WTC11 (cell line): ENCODE measurements around the gene ZC3H12A. TPM values are rescaled to one million over a fixed set of nuclear protein-coding genes. Genes with fewer than 3 reads are reported as not detected.

Source experiments
- ATAC-seq: fragments of 200-7000 bp; cut with Tn5 transposase; 2 replicates; pipeline ENCODE4 v1.10.0; 2021; ENCODE audit warnings: mild to moderate bottlenecking, moderate library complexity
- CTCF ChIA-PET: fragments of 300-600 bp; sonication (Branson Sonifier 250); formaldehyde crosslinking; loops from one replicate; lab custom pipeline; 2021; ENCODE audit warnings: antibody characterized with exemption; lab: Charles Lee
- POLR2A ChIA-PET: fragments of 350-600 bp; sonication (Branson Sonifier 250); formaldehyde crosslinking; loops from one replicate; lab custom pipeline; 2021; ENCODE audit warnings: antibody characterized with exemption; lab: Charles Lee
- DNase-seq: peaks from one replicate; pipeline ENCODE4 v3.0.0; 2021; ENCODE audit warnings: low spot score
- H3K27ac Mint-ChIP-seq: 2 replicates; pipeline ENCODE4 v1.8.0; 2021; ENCODE audit warnings: mixed read lengths
- H3K27me3 Mint-ChIP-seq: 2 replicates; pipeline ENCODE4 v1.8.0; 2021; ENCODE audit warnings: low read depth, mild to moderate bottlenecking, moderate library complexity, mixed read lengths
- H3K36me3 Mint-ChIP-seq: 2 replicates; pipeline ENCODE4 v1.8.0; 2021; ENCODE audit warnings: mixed read lengths
- H3K4me1 Mint-ChIP-seq: 2 replicates; pipeline ENCODE4 v1.8.0; 2022; ENCODE audit warnings: mixed read lengths
- H3K4me3 Mint-ChIP-seq: 2 replicates; pipeline ENCODE4 v1.8.0; 2021; ENCODE audit warnings: mild to moderate bottlenecking, moderate library complexity, mixed read lengths
- H3K9me3 Mint-ChIP-seq: 2 replicates; pipeline ENCODE4 v1.8.0; 2021; ENCODE audit warnings: mixed read lengths
- CREB1 ChIP-seq: sonication (generic); formaldehyde crosslinking; IDR thresholded peaks from 2 replicates; pipeline ENCODE4 v1.8.0; 2023; ENCODE audit warnings: mild to moderate bottlenecking, missing genetic modification reagents
- CREM ChIP-seq: sonication (generic); formaldehyde crosslinking; IDR thresholded peaks from 2 replicates; pipeline ENCODE4 v1.8.1; 2022; ENCODE audit warnings: mild to moderate bottlenecking, missing genetic modification reagents, moderate library complexity
- ETV6 ChIP-seq: sonication (generic); formaldehyde crosslinking; IDR thresholded peaks from 2 replicates; pipeline ENCODE4 v1.8.1; 2022; ENCODE audit warnings: mild to moderate bottlenecking, missing genetic modification reagents
- GTF2I ChIP-seq: fragments of 250-450 bp; sonication (Bioruptor Pico); conservative IDR thresholded peaks from 2 replicates; pipeline ENCODE4 v1.4.0; 2021; ENCODE audit warnings: mild to moderate bottlenecking
- HMGA2 ChIP-seq: fragments of 250-450 bp; sonication (Bioruptor Pico); IDR thresholded peaks from 2 replicates; pipeline ENCODE4 v1.4.0; 2021; ENCODE audit warnings: mild to moderate bottlenecking, moderate library complexity
- IRF2 ChIP-seq: sonication (generic); formaldehyde crosslinking; IDR thresholded peaks from 2 replicates; pipeline ENCODE4 v1.8.0; 2022; ENCODE audit warnings: low read depth, missing genetic modification reagents, borderline replicate concordance
- JUN ChIP-seq: sonication (generic); formaldehyde crosslinking; IDR thresholded peaks from 2 replicates; pipeline ENCODE4 v1.8.0; 2023; ENCODE audit warnings: mild to moderate bottlenecking, missing genetic modification reagents
- KAT7 ChIP-seq: sonication (generic); formaldehyde crosslinking; IDR thresholded peaks from 2 replicates; pipeline ENCODE4 v1.8.1; 2023; ENCODE audit warnings: missing genetic modification reagents, mild to moderate bottlenecking, borderline replicate concordance
- MYBL2 ChIP-seq: sonication (generic); formaldehyde crosslinking; IDR thresholded peaks from 2 replicates; pipeline ENCODE4 v1.8.1; 2023; ENCODE audit warnings: mild to moderate bottlenecking, moderate library complexity, missing genetic modification reagents
- NFE2L1 ChIP-seq: sonication (generic); formaldehyde crosslinking; IDR thresholded peaks from 2 replicates; pipeline ENCODE4 v1.8.1; 2023; ENCODE audit warnings: missing genetic modification reagents
- NR1H2 ChIP-seq: sonication (generic); formaldehyde crosslinking; IDR thresholded peaks from 2 replicates; pipeline ENCODE4 v1.9.0; 2021; ENCODE audit warnings: mild to moderate bottlenecking, moderate library complexity, missing genetic modification reagents
- NR3C1 ChIP-seq: sonication (generic); formaldehyde crosslinking; conservative IDR thresholded peaks from 2 replicates; pipeline ENCODE4 v1.8.1; 2023; ENCODE audit warnings: low read depth, mild to moderate bottlenecking, missing genetic modification reagents
- RELA ChIP-seq: sonication (generic); formaldehyde crosslinking; IDR thresholded peaks from 2 replicates; pipeline ENCODE4 v1.8.1; 2022; ENCODE audit warnings: missing genetic modification reagents, mild to moderate bottlenecking, borderline replicate concordance
- SMAD4 ChIP-seq: sonication (generic); formaldehyde crosslinking; IDR thresholded peaks from 2 replicates; pipeline ENCODE4 v1.8.0; 2022; ENCODE audit warnings: mild to moderate bottlenecking, missing genetic modification reagents
- TCF7 ChIP-seq: sonication (generic); formaldehyde crosslinking; IDR thresholded peaks from 2 replicates; pipeline ENCODE4 v1.8.0; 2022; ENCODE audit warnings: mild to moderate bottlenecking, low read depth, missing genetic modification reagents, moderate library complexity
- TEAD4 ChIP-seq: sonication (generic); formaldehyde crosslinking; IDR thresholded peaks from 2 replicates; pipeline ENCODE4 v1.8.0; 2022; ENCODE audit warnings: mild to moderate bottlenecking, missing genetic modification reagents
- ZNF423 ChIP-seq: fragments of 250-450 bp; sonication (Bioruptor Pico); IDR thresholded peaks from 2 replicates; pipeline ENCODE4 v2.1.2; 2022; ENCODE audit warnings: mild to moderate bottlenecking, moderate library complexity
- total RNA-seq: library from RNA; stranded (reverse); gene quantifications from 3 replicates; pipeline ENCODE4 v1.2.3, GENCODE V29; 2021
- TF ChIP-seq, protein P1 (sequence below): fragments of 200-600 bp; IDR thresholded peaks from 2 replicates; pipeline ENCODE4 v1.8.0; 2022; ENCODE audit warnings: antibody characterized with exemption
- TF ChIP-seq, protein P2 (sequence below): fragments of 250-450 bp; sonication (Bioruptor Pico); IDR thresholded peaks from 2 replicates; pipeline ENCODE4 v1.9.0; 2021; ENCODE audit warnings: moderate library complexity, mild to moderate bottlenecking, inconsistent platforms, borderline replicate concordance
- TF ChIP-seq, protein P3 (sequence below): sonication (generic); formaldehyde crosslinking; IDR thresholded peaks from 2 replicates; pipeline ENCODE4 v1.8.1; 2023; ENCODE audit warnings: mild to moderate bottlenecking, missing genetic modification reagents, moderate library complexity
- TF ChIP-seq, protein P4 (sequence below): fragments of 250-450 bp; sonication (Bioruptor Pico); conservative IDR thresholded peaks from 2 replicates; pipeline ENCODE4 v1.9.0; 2021; ENCODE audit warnings: mild to moderate bottlenecking

Gene ZC3H12A
- total RNA-seq, 1 experiment from 2014 or later = 10.9 TPM

GRCh38 chr1:37497832-37498231, 23.5 kb downstream of the ZC3H12A start:
- H3K36me3 Mint-ChIP-seq = peaks cover 39% of the 10 kb centered on the region
- no peak overlapping the region for H3K4me3 Mint-ChIP-seq
- H3K4me1 Mint-ChIP-seq = no peaks in the 10 kb centered on the region
- ChIA-PET CTCF (interaction anchor here (0.9 to 1.8 kb wide), 2 partner anchors 10 to 39 kb away, joined by 3 to 10 read pairs; no protein-coding TSS in a partner anchor), POLR2A (no interaction called here)
- no peak overlapping the region for H3K27ac Mint-ChIP-seq
- no peak for ATAC-seq
- no peaks in the 10 kb centered on the region for H3K9me3 Mint-ChIP-seq
- no peaks in the 10 kb centered on the region for H3K27me3 Mint-ChIP-seq
- TF ChIP-seq, protein P1, sequence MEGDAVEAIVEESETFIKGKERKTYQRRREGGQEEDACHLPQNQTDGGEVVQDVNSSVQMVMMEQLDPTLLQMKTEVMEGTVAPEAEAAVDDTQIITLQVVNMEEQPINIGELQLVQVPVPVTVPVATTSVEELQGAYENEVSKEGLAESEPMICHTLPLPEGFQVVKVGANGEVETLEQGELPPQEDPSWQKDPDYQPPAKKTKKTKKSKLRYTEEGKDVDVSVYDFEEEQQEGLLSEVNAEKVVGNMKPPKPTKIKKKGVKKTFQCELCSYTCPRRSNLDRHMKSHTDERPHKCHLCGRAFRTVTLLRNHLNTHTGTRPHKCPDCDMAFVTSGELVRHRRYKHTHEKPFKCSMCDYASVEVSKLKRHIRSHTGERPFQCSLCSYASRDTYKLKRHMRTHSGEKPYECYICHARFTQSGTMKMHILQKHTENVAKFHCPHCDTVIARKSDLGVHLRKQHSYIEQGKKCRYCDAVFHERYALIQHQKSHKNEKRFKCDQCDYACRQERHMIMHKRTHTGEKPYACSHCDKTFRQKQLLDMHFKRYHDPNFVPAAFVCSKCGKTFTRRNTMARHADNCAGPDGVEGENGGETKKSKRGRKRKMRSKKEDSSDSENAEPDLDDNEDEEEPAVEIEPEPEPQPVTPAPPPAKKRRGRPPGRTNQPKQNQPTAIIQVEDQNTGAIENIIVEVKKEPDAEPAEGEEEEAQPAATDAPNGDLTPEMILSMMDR = no peak
- TF ChIP-seq CREB1 (CRISPR knock-in tag) (no peak), NR3C1 (CRISPR knock-in tag) (no peak), JUN (CRISPR knock-in tag) (no peak)
- no peak for DNase-seq

DNA sequence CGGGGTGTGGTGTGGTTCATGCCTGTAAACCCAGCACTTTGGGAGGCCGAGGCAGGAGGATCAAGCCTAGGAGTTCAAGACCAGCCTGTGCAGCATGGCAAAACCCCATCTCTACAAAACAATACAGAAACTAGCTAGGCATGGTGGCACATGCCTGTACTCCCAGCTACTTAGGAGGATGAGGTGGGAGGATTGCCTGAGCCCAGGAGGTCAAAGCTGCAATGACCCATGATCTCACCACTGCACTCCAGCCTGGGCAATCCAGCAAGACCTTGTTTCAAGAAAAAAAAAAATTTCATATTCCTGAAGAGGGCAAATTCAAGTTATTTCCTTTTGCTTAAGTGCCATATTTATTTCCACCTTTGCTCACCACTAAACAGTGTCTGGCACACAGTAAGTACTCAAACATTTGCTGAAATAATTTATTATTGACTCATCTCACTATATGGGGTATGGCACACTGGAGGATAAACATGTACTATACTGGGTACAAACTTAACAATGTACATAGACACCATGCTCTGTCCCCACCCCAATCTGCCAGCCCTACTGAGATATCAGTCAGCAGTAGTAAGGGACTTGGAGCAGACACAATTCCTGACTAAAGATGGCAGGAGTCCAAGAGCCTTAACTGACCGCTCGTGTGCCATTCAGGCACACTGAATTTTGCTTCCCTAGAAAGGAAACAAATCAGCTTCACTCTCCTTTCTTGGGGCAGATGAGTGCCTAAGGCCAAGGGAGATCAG, 24.7 kb downstream of the ZC3H12A start:
- Mint-ChIP-seq H3K4me1 (no peaks in the 10 kb centered on the region), H3K9me3 (no peaks in the 10 kb centered on the region), H3K27me3 (no peaks in the 10 kb centered on the region), H3K36me3 (peaks cover 29% of the 10 kb centered on the region), H3K4me3 (no peak overlapping the region), H3K27ac (no peak overlapping the region)
- no peak for DNase-seq
- TF ChIP-seq NFE2L1 (no peak), CREM (CRISPR knock-in tag) (no peak), NR1H2 (no peak), KAT7 (no peak), CREB1 (CRISPR knock-in tag) (no peak), IRF2 (CRISPR knock-in tag) (no peak), ZNF423 (CRISPR knock-in tag) (no peak), TEAD4 (CRISPR knock-in tag) (no peak), TCF7 (CRISPR knock-in tag) (no peak), MYBL2 (CRISPR knock-in tag) (no peak), SMAD4 (CRISPR knock-in tag) (no peak), RELA (CRISPR knock-in tag) (no peak), ETV6 (CRISPR knock-in tag) (no peak), HMGA2 (no peak), GTF2I (CRISPR knock-in tag) (no peak)
- TF ChIP-seq, protein P2, sequence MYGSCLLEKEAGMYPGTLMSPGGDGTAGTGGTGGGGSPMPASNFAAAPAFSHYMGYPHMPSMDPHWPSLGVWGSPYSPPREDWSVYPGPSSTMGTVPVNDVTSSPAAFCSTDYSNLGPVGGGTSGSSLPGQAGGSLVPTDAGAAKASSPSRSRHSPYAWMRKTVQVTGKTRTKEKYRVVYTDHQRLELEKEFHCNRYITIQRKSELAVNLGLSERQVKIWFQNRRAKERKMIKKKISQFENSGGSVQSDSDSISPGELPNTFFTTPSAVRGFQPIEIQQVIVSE (CRISPR knock-in tag) = no peak
- TF ChIP-seq, protein P3, sequence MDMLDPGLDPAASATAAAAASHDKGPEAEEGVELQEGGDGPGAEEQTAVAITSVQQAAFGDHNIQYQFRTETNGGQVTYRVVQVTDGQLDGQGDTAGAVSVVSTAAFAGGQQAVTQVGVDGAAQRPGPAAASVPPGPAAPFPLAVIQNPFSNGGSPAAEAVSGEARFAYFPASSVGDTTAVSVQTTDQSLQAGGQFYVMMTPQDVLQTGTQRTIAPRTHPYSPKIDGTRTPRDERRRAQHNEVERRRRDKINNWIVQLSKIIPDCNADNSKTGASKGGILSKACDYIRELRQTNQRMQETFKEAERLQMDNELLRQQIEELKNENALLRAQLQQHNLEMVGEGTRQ (CRISPR knock-in tag) = no peak
- TF ChIP-seq, protein P4, sequence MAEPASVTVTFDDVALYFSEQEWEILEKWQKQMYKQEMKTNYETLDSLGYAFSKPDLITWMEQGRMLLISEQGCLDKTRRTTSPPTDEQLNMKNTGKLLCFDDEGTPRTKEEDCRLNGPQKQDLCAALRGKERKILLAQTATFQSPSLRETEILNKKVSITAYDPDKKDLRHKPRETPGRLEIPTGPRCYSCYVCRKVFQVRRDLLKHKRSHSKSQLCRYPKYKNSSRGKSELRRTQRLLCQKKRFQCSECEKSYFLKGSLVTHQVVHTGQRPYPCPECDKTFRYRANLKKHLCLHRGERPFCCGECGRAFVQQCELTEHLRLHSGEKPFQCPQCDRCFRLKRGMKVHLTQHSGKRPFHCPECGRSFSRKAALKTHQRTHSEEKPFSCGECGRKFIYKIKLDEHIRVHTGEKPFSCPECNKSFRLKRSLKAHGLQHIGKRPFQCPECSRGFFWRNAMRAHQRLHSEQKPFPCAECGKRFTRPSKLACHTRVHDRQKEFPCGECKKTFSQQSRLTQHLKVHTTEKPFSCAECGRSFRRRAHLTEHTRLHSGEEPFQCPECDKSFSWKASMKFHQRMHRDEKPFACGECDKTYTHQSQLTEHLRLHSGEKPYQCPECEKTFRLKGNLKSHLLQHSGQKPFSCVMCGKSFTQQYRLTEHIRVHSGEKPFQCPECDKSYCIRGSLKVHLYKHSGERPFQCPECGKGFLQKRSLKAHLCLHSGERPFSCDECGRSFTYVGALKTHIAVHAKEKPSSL (CRISPR knock-in tag) = no peak
- ChIA-PET CTCF (interaction anchor here (1.0 to 1.8 kb wide), 4 partner anchors 11 to 64 kb away, joined by 3 to 10 read pairs (median 7); partner anchors contain the start of gene MEAF6), POLR2A (no interaction called here)
- no peak for ATAC-seq
